ENCODE data around the gene DUOXA1. TPM values are rescaled to one million over a fixed set of nuclear protein-coding genes. Genes with fewer than 3 reads are reported as not detected.

The DUOXA1 gene
- polyA plus RNA-seq, 1 of the 3 experiments (the other 2 are of a cell fraction): 0.02 TPM

GRCh38 chr15:45101749-45102148 is 27.9 kb downstream of the DUOXA1 start:
- WGBS (ENCODE audit: low lambda C conversion rate): 72% methylated on average over 11 of the region's 12 CpGs
- no peak for TF ChIP-seq NRF1 (IDR thresholded peaks at IDR 0.05; ENCODE audit: low read depth, low read length)
- TF ChIP-seq RAD21 (IDR thresholded peaks at IDR 0.05; ENCODE audit: low read length): no peak
- Histone ChIP-seq H3F3A (replicated peaks; ENCODE audit: insufficient read depth) (no peaks in the 10 kb centered on the region), H3K4me3 (ENCODE audit: low read depth in 2 of 2, low read length in 1 of 2) (no peak overlapping the region), H2AFZ (ENCODE audit: low read depth) (no peak overlapping the region), H3K4me2 (no peak overlapping the region), H3K79me2 (ENCODE audit: insufficient read depth) (no peaks in the 10 kb centered on the region), H3K36me3 (replicated peaks in 1 of 2; ENCODE audit: control insufficient read depth in 1 of 2, insufficient read depth in 2 of 2, low read length in 1 of 2) (no peaks in the 10 kb centered on the region), H3K27ac (ENCODE audit: low read depth in 2 of 2, low read length in 1 of 2) (no peak overlapping the region), H3K9ac (no peak overlapping the region), H3K27me3 (ENCODE audit: insufficient read depth) (peaks cover 9% of the 10 kb centered on the region; the same call in 1 of the 2 replicates), H4K20me1 (ENCODE audit: insufficient read depth) (no peaks in the 10 kb centered on the region), H3K9me3 (no peaks in the 10 kb centered on the region), H3K9me2 (no peaks in the 10 kb centered on the region), H3K4me1 (ENCODE audit: control insufficient read depth in 1 of 2, insufficient read depth in 2 of 2, low read depth in 1 of 2, low read length in 1 of 2) (no peaks in the 10 kb centered on the region; a peak in 1 of 4 replicates)
- POLR2A ChIA-PET: no interaction called here
- CTCF ChIA-PET: interaction anchor here (1.2 to 2.2 kb wide), 2 partner anchors 11 to 17 kb away, joined by 5 to 8 read pairs; no protein-coding TSS in a partner anchor
- no peak for DNase-seq

GRCh38 chr15:45100884-45101625 is 28.6 kb downstream of the DUOXA1 start:
- no peaks in the 10 kb centered on the region for H3F3A ChIP-seq (replicated peaks; ENCODE audit: insufficient read depth)
- peaks cover 9% of the 10 kb centered on the region; the same call in 1 of the 2 replicates for H3K27me3 ChIP-seq (ENCODE audit: insufficient read depth)
- H3K4me3 ChIP-seq (ENCODE audit: low read depth in 2 of 2, low read length in 1 of 2): no peak overlapping the region
- no peak overlapping the region for H3K9ac ChIP-seq
- no peak overlapping the region for H3K4me2 ChIP-seq
- no peaks in the 10 kb centered on the region for H3K9me3 ChIP-seq
- POLR2A ChIA-PET: no interaction called here
- no peaks in the 10 kb centered on the region for H4K20me1 ChIP-seq (ENCODE audit: insufficient read depth)
- DNase-seq: no peak
- H3K36me3 ChIP-seq (replicated peaks in 1 of 2; ENCODE audit: control insufficient read depth in 1 of 2, insufficient read depth in 2 of 2, low read length in 1 of 2): no peaks in the 10 kb centered on the region
- 54% methylated on average over 6 of the region's 7 CpGs for WGBS (ENCODE audit: low lambda C conversion rate)
- H3K79me2 ChIP-seq (ENCODE audit: insufficient read depth): no peaks in the 10 kb centered on the region
- TF ChIP-seq POLR2AphosphoS5 (IDR thresholded peaks at IDR 0.05; ENCODE audit: low read depth, low read length) (no peak), MXI1 (IDR thresholded peaks at IDR 0.05; ENCODE audit: low read depth, low read length) (no peak)
- CTCF ChIA-PET: interaction anchor here (1.2 to 2.2 kb wide), 2 partner anchors 11 to 17 kb away, joined by 5 to 8 read pairs; no protein-coding TSS in a partner anchor
- H2AFZ ChIP-seq (ENCODE audit: low read depth): no peak overlapping the region
- H3K4me1 ChIP-seq (ENCODE audit: control insufficient read depth in 1 of 2, insufficient read depth in 2 of 2, low read depth in 1 of 2, low read length in 1 of 2): no peaks in the 10 kb centered on the region
- no peaks in the 10 kb centered on the region for H3K9me2 ChIP-seq
- no peak overlapping the region for H3K27ac ChIP-seq (ENCODE audit: low read depth in 2 of 2, low read length in 1 of 2)

GRCh38 chr15:45099549-45100165 is 30.0 kb downstream of the DUOXA1 start:
- H3K27me3 ChIP-seq (ENCODE audit: insufficient read depth): peaks cover 5% of the 10 kb centered on the region; the same call in 1 of the 2 replicates
- H3K79me2 ChIP-seq (ENCODE audit: insufficient read depth): no peaks in the 10 kb centered on the region
- no peak overlapping the region for H3K9ac ChIP-seq
- H3K4me3 ChIP-seq (ENCODE audit: low read depth in 2 of 2, low read length in 1 of 2): no peak overlapping the region
- 65% methylated on average over 18 of the region's 23 CpGs for WGBS (ENCODE audit: low lambda C conversion rate)
- ChIA-PET CTCF (no interaction called here), POLR2A (no interaction called here)
- H3F3A ChIP-seq (replicated peaks; ENCODE audit: insufficient read depth): no peaks in the 10 kb centered on the region
- H2AFZ ChIP-seq (ENCODE audit: low read depth): no peak overlapping the region
- no peaks in the 10 kb centered on the region for H4K20me1 ChIP-seq (ENCODE audit: insufficient read depth)
- H3K9me2 ChIP-seq: no peaks in the 10 kb centered on the region
- H3K9me3 ChIP-seq: no peaks in the 10 kb centered on the region
- no peaks in the 10 kb centered on the region for H3K4me1 ChIP-seq (ENCODE audit: control insufficient read depth in 1 of 2, insufficient read depth in 2 of 2, low read depth in 1 of 2, low read length in 1 of 2)
- no peaks in the 10 kb centered on the region for H3K36me3 ChIP-seq (replicated peaks in 1 of 2; ENCODE audit: control insufficient read depth in 1 of 2, insufficient read depth in 2 of 2, low read length in 1 of 2)
- TF ChIP-seq YY1 (IDR thresholded peaks at IDR 0.05; ENCODE audit: low read depth) (no peak), CHD2 (IDR thresholded peaks at IDR 0.05; ENCODE audit: low read length, partially characterized antibody) (no peak), TCF12 (IDR thresholded peaks at IDR 0.05) (no peak)
- H3K27ac ChIP-seq (ENCODE audit: low read depth in 2 of 2, low read length in 1 of 2): no peak overlapping the region
- H3K4me2 ChIP-seq: no peak overlapping the region
- no peak for DNase-seq
